Amygdala (tissue), 56 donors: ENCODE results near the gene APOBEC3B.
"Not testable (repeated sequence)": the region's sequence is repeated elsewhere in the genome, so short reads cannot be mapped to it uniquely, and the experiment has no call there.

ENCODE experiments used
- DNase-seq, 56 donors: peaks; one replicate each; lab custom pipeline; 2025; lab: John Stamatoyannopoulos, UW

The APOBEC3B gene

GRCh38 chr22:38965614-38966379 is 16.4 kb upstream of the APOBEC3B start:
- DNase-seq, result no peak

- no peak for DNase-seq
Observed at GRCh38 chr22:38966380-38966702, 15.8 kb upstream of the APOBEC3B start.

GRCh38 chr22:38966942-38967341 is 15.2 kb upstream of the APOBEC3B start:
- no peak for DNase-seq

- peak in 2 of 56 donors; percentile 6 to 12 for DNase-seq
Observed at GRCh38 chr22:38967451-38968450, 14.4 kb upstream of the APOBEC3B start.

- no peak for DNase-seq
Observed at GRCh38 chr22:38968801-38969200, 13.3 kb upstream of the APOBEC3B start.

- no peak for DNase-seq
Observed at GRCh38 chr22:38970551-38970950, 11.6 kb upstream of the APOBEC3B start.

- DNase-seq, result no peak
Observed at GRCh38 chr22:38971202-38971601, 10.9 kb upstream of the APOBEC3B start.

- no peak for DNase-seq
Observed at GRCh38 chr22:38971791-38972190, 10.4 kb upstream of the APOBEC3B start.

- no peak for DNase-seq
Observed at GRCh38 chr22:38972558-38972957, 9.6 kb upstream of the APOBEC3B start.

GRCh38 chr22:38973289-38974169 is 8.6 kb upstream of the APOBEC3B start:
- no peak for DNase-seq

GRCh38 chr22:38974170-38974825 is 7.8 kb upstream of the APOBEC3B start:
- no peak for DNase-seq

- no peak for DNase-seq
Observed at GRCh38 chr22:38974826-38975175, 7.3 kb upstream of the APOBEC3B start.

GRCh38 chr22:38977289-38977688 is 4.9 kb upstream of the APOBEC3B start:
- DNase-seq, result not testable (repeated sequence)

GRCh38 chr22:38980587-38980986 is 1.6 kb upstream of the APOBEC3B start:
- DNase-seq, result not testable (repeated sequence)

- peak in 1 of 56 donors; percentile 4 for DNase-seq
Observed at GRCh38 chr22:38981005-38981991, 849 bp upstream of the APOBEC3B start.

GRCh38 chr22:38984224-38984623 is 2.1 kb downstream of the APOBEC3B start:
- no peak for DNase-seq

GRCh38 chr22:38984784-38985757 is 2.9 kb downstream of the APOBEC3B start:
- not testable (repeated sequence) for DNase-seq

GRCh38 chr22:38986629-38987028 is 4.5 kb downstream of the APOBEC3B start:
- DNase-seq, result no peak
